Measurements from ENCODE around the gene PLCH2.

Gene PLCH2

GRCh38 chr1:2543543-2544092, 67.5 kb downstream of the PLCH2 start:
- DNase-seq (ENCODE audit: low read depth), result peak; percentile 45
- no peak overlapping the region for H3K4me3 ChIP-seq (ENCODE audit: low read length)
- no peak for TF ChIP-seq CTCF (conservative IDR thresholded peaks at IDR 0.05; ENCODE audit: low read length)

- H3K4me3 ChIP-seq (ENCODE audit: low read length), result no peak overlapping the region
- TF ChIP-seq CTCF (conservative IDR thresholded peaks at IDR 0.05; ENCODE audit: low read length), result no peak
- no peak for DNase-seq (ENCODE audit: low read depth)
Measured at GRCh38 chr1:2544093-2544874, 68.2 kb downstream of the PLCH2 start.

GRCh38 chr1:2544875-2545640, 69.0 kb downstream of the PLCH2 start:
- H3K4me3 ChIP-seq (ENCODE audit: low read length), result no peak overlapping the region
- DNase-seq (ENCODE audit: low read depth), result no peak
- TF ChIP-seq CTCF (conservative IDR thresholded peaks at IDR 0.05; ENCODE audit: low read length), result no peak

- peak; percentile 58 for DNase-seq (ENCODE audit: low read depth)
- H3K4me3 ChIP-seq (ENCODE audit: low read length), result peak overlapping the region; percentile 59
- TF ChIP-seq CTCF (conservative IDR thresholded peaks at IDR 0.05; ENCODE audit: low read length), result no peak
Measured at GRCh38 chr1:2545754-2546514, 69.8 kb downstream of the PLCH2 start.

- peak; percentile 11; the same call in 1 of the 2 replicates for TF ChIP-seq CTCF (conservative IDR thresholded peaks at IDR 0.05; ENCODE audit: low read length)
- DNase-seq (ENCODE audit: low read depth), result peak; percentile 67
- H3K4me3 ChIP-seq (ENCODE audit: low read length), result peak overlapping the region; percentile 59
Measured at GRCh38 chr1:2546515-2547209, 70.6 kb downstream of the PLCH2 start.

GRCh38 chr1:2547210-2548067, 71.3 kb downstream of the PLCH2 start:
- peak overlapping the region; percentile 22 for H3K4me3 ChIP-seq (ENCODE audit: low read length)
- no peak; the same call in 1 of the 2 replicates for TF ChIP-seq CTCF (conservative IDR thresholded peaks at IDR 0.05; ENCODE audit: low read length)
- DNase-seq (ENCODE audit: low read depth), result no peak
